CD14-positive monocyte (primary cell): ENCODE data around the gene GRXCR2. TPM values are rescaled to one million over a fixed set of nuclear protein-coding genes. Genes with fewer than 3 reads are reported as not detected.
A peak's percentile ranks its signal among the peaks of the same experiment; 100 is the strongest.

ENCODE experiments used
- DNase-seq, 3 donors: peaks; one replicate each; pipeline ENCODE4 v3.0.0-alpha.2; 2011 to 2022
- H2AFZ ChIP-seq: 2 replicates; pipeline ENCODE4 v1.6.0; 2012; ENCODE audit warnings: mild to moderate bottlenecking, low read depth, low read length, inconsistent platforms; ENCODE audit not compliant: insufficient read depth, poor library complexity, severe bottlenecking
- H3K27ac ChIP-seq, 2 donors: 1 replicate in 1 of 2; 2 replicates in 1 of 2; pipeline ENCODE4 v1.5.1; 2012 to 2013; ENCODE audit warnings: low read length in 2 of 2, control low read depth in 1 of 2, inconsistent platforms in 1 of 2, low read depth in 1 of 2, mild to moderate bottlenecking in 1 of 2
- H3K27me3 ChIP-seq, 2 donors: one replicate each; pipeline versions ENCODE4 v1.6.0 to v1.6.1; 2011 to 2013; ENCODE audit warnings: low read length in 2 of 2; ENCODE audit not compliant: control insufficient read depth in 2 of 2, insufficient read depth in 2 of 2
- H3K36me3 ChIP-seq, 2 donors: replicated peaks in 1 of 2; 1 replicate in 1 of 2; 2 replicates in 1 of 2; pipeline versions ENCODE4 v1.5.1 to v1.6.1; 2012 to 2013; ENCODE audit warnings: low read length in 2 of 2, control low read depth in 1 of 2, inconsistent platforms in 1 of 2, mild to moderate bottlenecking in 1 of 2; ENCODE audit not compliant: insufficient read depth in 2 of 2, control insufficient read depth in 1 of 2
- H3K4me1 ChIP-seq, 2 donors: 1 replicate in 1 of 2; 2 replicates in 1 of 2; pipeline versions ENCODE4 v1.5.1 to v1.6.1; 2012 to 2013; ENCODE audit warnings: low read length in 2 of 2, control low read depth in 1 of 2, inconsistent platforms in 1 of 2, mild to moderate bottlenecking in 1 of 2, moderate library complexity in 1 of 2; ENCODE audit not compliant: insufficient read depth in 2 of 2, control insufficient read depth in 1 of 2
- H3K4me2 ChIP-seq: replicated peaks from 2 replicates; pipeline ENCODE3; 2012; ENCODE audit warnings: low read length, moderate library complexity, mild to moderate bottlenecking; ENCODE audit not compliant: poor library complexity, severe bottlenecking; ENCODE audit errors: extremely low read depth
- H3K4me3 ChIP-seq, 3 experiments: fragments of 200-600 bp in 1 of 3; sonication (generic) in 1 of 3; replicated peaks in 1 of 3; 1 replicate in 2 of 3; 2 replicates in 1 of 3; pipeline ENCODE4 v1.5.1; 2011 to 2013; ENCODE audit warnings: low read length in 3 of 3, mild to moderate bottlenecking in 3 of 3, control low read depth in 2 of 3, low read depth in 2 of 3, inconsistent platforms in 1 of 3, moderate library complexity in 1 of 3
- H3K79me2 ChIP-seq: 2 replicates; pipeline ENCODE4 v1.6.0; 2012; ENCODE audit warnings: mild to moderate bottlenecking, control low read depth, inconsistent platforms, low read length, moderate library complexity; ENCODE audit not compliant: insufficient read depth
- H3K9ac ChIP-seq: 2 replicates; pipeline ENCODE4 v1.6.0; 2017; ENCODE audit warnings: low read length, mild to moderate bottlenecking; ENCODE audit not compliant: insufficient read depth, poor library complexity, severe bottlenecking
- H3K9me3 ChIP-seq, 2 donors: replicated peaks in 1 of 2; 1 replicate in 1 of 2; 2 replicates in 1 of 2; pipeline versions ENCODE4 v1.5.1 to v1.6.1; 2012 to 2013; ENCODE audit warnings: low read length in 2 of 2, control low read depth in 1 of 2; ENCODE audit not compliant: control insufficient read depth in 1 of 2, insufficient read depth in 1 of 2
- H4K20me1 ChIP-seq: 2 replicates; pipeline ENCODE4 v1.6.0; 2012; ENCODE audit warnings: mild to moderate bottlenecking, low read length, control low read depth, moderate library complexity; ENCODE audit not compliant: insufficient read depth
- H3K27ac Mint-ChIP-seq, 7 donors: one replicate each; pipeline ENCODE4 v1.8.0; 2020; ENCODE audit warnings: mild to moderate bottlenecking in 7 of 7, mixed read lengths in 7 of 7, moderate library complexity in 6 of 7, inconsistent platforms in 2 of 7
- H3K27me3 Mint-ChIP-seq, 3 donors: one replicate each; pipeline ENCODE4 v1.8.0; 2021 to 2022; ENCODE audit warnings: low read depth in 3 of 3, mild to moderate bottlenecking in 3 of 3, mixed read lengths in 3 of 3, moderate library complexity in 3 of 3, inconsistent platforms in 1 of 3
- H3K36me3 Mint-ChIP-seq, 2 donors: one replicate each; pipeline ENCODE4 v1.8.0; 2020; ENCODE audit warnings: mixed read lengths in 2 of 2, inconsistent platforms in 1 of 2, mild to moderate bottlenecking in 1 of 2
- H3K4me1 Mint-ChIP-seq: one replicate; pipeline ENCODE4 v1.8.0; 2020; ENCODE audit warnings: mild to moderate bottlenecking, mixed read lengths
- H3K4me3 Mint-ChIP-seq, 2 donors: one replicate each; pipeline ENCODE4 v1.8.0; 2020; ENCODE audit warnings: mild to moderate bottlenecking in 2 of 2, mixed read lengths in 2 of 2, moderate library complexity in 1 of 2
- H3K9me3 Mint-ChIP-seq, 7 donors: one replicate each; pipeline ENCODE4 v1.8.0; 2020 to 2022; ENCODE audit warnings: mixed read lengths in 7 of 7, mild to moderate bottlenecking in 6 of 7, moderate library complexity in 6 of 7, inconsistent platforms in 2 of 7
- WGBS: methylation state at CpG from one replicate; pipeline ENCODE4 v1.1.5; 2013; ENCODE audit warnings: missing lambda C conversion rate; ENCODE audit not compliant: insufficient coverage; 5-methylcytosine and 5-hydroxymethylcytosine counted together
- intact Hi-C, 2 donors: fragments of 100-400 bp; cut with micrococcal nuclease; formaldehyde crosslinking; loops; one replicate each; pipeline versions ENCODE4 v1.15.0 to v1.15.1; 2023
- polyA minus RNA-seq: library from RNA; depleted of rRNA, polyadenylated mRNA; stranded (reverse); fragments of >200 nt; gene quantifications from 2 replicates; pipeline ENCODE4 v1.2.3, GENCODE V29; 2012
- polyA plus RNA-seq, 3 donors: library from polyadenylated mRNA; depleted of rRNA in 1 of 3; unstranded in 2 of 3; stranded (reverse) in 1 of 3; fragments of 300-500 nt in 2 of 3; fragments of >200 nt in 1 of 3; fragmentation: Illumina TruSeq in 2 of 3; gene quantifications; 1 replicate in 2 of 3; 2 replicates in 1 of 3; pipeline ENCODE4 v1.2.3, GENCODE V29; 2012 to 2021
- total RNA-seq, 12 experiments: library from RNA in 1 of 12; stranded (reverse) in 1 of 12; fragments of 120-200 nt in 1 of 12; gene quantifications; one replicate each; pipeline ENCODE4 v1.2.4 and lab custom pipeline; 2013 to 2026; ENCODE audit warnings: mixed read lengths in 6 of 12, inconsistent platforms in 1 of 12
- TF ChIP-seq, protein P1 (sequence below): fragments of 200-600 bp; IDR thresholded peaks from one replicate; pipeline ENCODE4 v1.8.0; 2022; ENCODE audit warnings: antibody characterized with exemption, mild to moderate bottlenecking

GRXCR2 gene, protein sequence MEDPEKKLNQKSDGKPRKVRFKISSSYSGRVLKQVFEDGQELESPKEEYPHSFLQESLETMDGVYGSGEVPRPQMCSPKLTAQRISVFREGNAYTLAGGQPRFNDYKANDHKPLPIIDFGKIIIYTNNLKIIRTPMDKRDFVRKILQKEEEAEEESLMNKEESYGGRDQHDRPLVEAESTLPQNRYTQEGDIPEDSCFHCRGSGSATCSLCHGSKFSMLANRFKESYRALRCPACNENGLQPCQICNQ
- not detected for total RNA-seq (2013)
- polyA plus RNA-seq (not detected), polyA minus RNA-seq (not detected in 2 replicates), total RNA-seq (lab: John Stamatoyannopoulos, UW) (0 to 1.5 (median 0) reads per million in 11 experiments)

DNA sequence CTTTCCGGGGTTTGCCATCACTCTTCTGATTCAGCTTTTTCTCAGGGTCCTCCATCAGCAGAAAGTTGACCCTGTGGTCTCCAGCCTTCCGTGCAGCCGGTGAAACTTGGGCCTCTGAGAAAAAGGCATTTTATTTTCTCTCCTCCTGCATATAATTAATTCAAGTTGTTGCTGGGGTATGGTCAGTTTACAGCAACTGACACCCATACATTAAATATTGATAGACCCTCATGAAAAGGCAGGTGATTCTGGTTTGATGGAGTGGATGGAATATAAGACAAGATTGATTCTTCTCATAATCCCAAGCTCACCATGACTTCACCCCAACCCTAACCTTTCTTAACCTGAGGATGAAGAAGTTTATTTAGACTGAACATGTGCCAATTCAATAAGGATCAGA is at the start of gene GRXCR2:
Gene GRXCR2, minus strand, starts transcription at position 101 of the 400 bp plus-strand sequence. Its CDS starts 46 bp downstream, at position 55.
- Mint-ChIP-seq H3K4me1 (no peaks in the 10 kb centered on the region), H3K27ac (peak within 1 kb of the TSS in 1 of 7 donors; percentile 76), H3K27me3 (peaks cover 0 to 2% (median 0%) of the 10 kb centered on the region in 3 donors), H3K36me3 (no peaks in the 10 kb centered on the region), H3K9me3 (peaks cover 0 to 2% (median 0%) of the 10 kb centered on the region in 7 donors), H3K4me3 (no peak within 1 kb of the TSS)
- Histone ChIP-seq H3K27me3 (no peaks in the 10 kb centered on the region), H3K4me2 (no peak within 1 kb of the TSS), H3K36me3 (no peaks in the 10 kb centered on the region), H4K20me1 (no peaks in the 10 kb centered on the region), H3K9ac (no peak within 1 kb of the TSS), H2AFZ (no peak within 1 kb of the TSS), H3K27ac (no peak within 1 kb of the TSS), H3K79me2 (no peaks in the 10 kb centered on the region), H3K4me3 (no peak within 1 kb of the TSS), H3K4me1 (no peaks in the 10 kb centered on the region), H3K9me3 (no peaks in the 10 kb centered on the region)
- 100% methylated on average over 1 of the region's 3 CpGs for WGBS
- DNase-seq = no peak
- intact Hi-C loops = no loop called here
- TF ChIP-seq, protein P1, sequence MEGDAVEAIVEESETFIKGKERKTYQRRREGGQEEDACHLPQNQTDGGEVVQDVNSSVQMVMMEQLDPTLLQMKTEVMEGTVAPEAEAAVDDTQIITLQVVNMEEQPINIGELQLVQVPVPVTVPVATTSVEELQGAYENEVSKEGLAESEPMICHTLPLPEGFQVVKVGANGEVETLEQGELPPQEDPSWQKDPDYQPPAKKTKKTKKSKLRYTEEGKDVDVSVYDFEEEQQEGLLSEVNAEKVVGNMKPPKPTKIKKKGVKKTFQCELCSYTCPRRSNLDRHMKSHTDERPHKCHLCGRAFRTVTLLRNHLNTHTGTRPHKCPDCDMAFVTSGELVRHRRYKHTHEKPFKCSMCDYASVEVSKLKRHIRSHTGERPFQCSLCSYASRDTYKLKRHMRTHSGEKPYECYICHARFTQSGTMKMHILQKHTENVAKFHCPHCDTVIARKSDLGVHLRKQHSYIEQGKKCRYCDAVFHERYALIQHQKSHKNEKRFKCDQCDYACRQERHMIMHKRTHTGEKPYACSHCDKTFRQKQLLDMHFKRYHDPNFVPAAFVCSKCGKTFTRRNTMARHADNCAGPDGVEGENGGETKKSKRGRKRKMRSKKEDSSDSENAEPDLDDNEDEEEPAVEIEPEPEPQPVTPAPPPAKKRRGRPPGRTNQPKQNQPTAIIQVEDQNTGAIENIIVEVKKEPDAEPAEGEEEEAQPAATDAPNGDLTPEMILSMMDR = no peak

DNA sequence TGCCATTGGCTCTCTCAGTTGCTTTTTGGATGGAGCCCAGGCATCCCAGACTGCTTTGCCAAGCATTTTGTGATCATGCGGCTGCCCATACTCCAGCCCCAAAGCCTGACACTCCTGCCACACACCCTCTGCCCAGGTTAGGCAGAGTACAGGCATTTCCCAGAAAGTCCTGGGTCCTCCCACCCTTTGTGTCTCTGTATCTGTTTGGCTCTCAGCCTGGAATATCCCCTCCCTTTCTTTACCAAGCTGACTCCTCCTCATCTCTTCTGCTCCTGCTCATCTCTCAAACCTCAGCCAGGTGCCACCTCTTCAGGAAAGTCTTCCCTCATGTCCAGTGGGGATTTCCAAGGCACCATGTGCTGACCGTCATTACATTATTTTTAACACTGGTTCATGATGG is 49.2 kb upstream of the GRXCR2 start:
- no peak for DNase-seq
- Mint-ChIP-seq H3K9me3 (peaks cover 0 to 1% (median 0%) of the 10 kb centered on the region in 7 donors), H3K4me1 (no peaks in the 10 kb centered on the region), H3K36me3 (no peaks in the 10 kb centered on the region), H3K27me3 (peaks cover 0 to 2% (median 1%) of the 10 kb centered on the region in 3 donors), H3K27ac (no peak overlapping the region), H3K4me3 (no peak overlapping the region)
- H2AFZ ChIP-seq = no peak overlapping the region
- no peaks in the 10 kb centered on the region for H3K36me3 ChIP-seq
- H3K4me2 ChIP-seq = no peak overlapping the region
- H3K9ac ChIP-seq = no peak overlapping the region
- H3K27me3 ChIP-seq = peaks cover 0 to 3% of the 10 kb centered on the region in 2 donors
- no peaks in the 10 kb centered on the region for H4K20me1 ChIP-seq
- no peak overlapping the region for H3K27ac ChIP-seq
- whole genome bisulfite sequencing = 91% methylated on average over 2 of the region's 2 CpGs
- H3K79me2 ChIP-seq = no peaks in the 10 kb centered on the region
- TF ChIP-seq, protein P1 = no peak
- intact Hi-C loops = no loop called here
- no peak overlapping the region for H3K4me3 ChIP-seq
- no peaks in the 10 kb centered on the region for H3K9me3 ChIP-seq
- no peaks in the 10 kb centered on the region for H3K4me1 ChIP-seq
